ENCODE results near the gene MIXL1. TPM values are rescaled to one million over a fixed set of nuclear protein-coding genes. Genes with fewer than 3 reads are reported as not detected.

Gene MIXL1
- total and polyA plus RNA-seq, 2 of the 13 experiments (the other 11 are each of a cell fraction or from before 2014, with no cell fraction given) = 7.6 to 18.5 TPM

DNA sequence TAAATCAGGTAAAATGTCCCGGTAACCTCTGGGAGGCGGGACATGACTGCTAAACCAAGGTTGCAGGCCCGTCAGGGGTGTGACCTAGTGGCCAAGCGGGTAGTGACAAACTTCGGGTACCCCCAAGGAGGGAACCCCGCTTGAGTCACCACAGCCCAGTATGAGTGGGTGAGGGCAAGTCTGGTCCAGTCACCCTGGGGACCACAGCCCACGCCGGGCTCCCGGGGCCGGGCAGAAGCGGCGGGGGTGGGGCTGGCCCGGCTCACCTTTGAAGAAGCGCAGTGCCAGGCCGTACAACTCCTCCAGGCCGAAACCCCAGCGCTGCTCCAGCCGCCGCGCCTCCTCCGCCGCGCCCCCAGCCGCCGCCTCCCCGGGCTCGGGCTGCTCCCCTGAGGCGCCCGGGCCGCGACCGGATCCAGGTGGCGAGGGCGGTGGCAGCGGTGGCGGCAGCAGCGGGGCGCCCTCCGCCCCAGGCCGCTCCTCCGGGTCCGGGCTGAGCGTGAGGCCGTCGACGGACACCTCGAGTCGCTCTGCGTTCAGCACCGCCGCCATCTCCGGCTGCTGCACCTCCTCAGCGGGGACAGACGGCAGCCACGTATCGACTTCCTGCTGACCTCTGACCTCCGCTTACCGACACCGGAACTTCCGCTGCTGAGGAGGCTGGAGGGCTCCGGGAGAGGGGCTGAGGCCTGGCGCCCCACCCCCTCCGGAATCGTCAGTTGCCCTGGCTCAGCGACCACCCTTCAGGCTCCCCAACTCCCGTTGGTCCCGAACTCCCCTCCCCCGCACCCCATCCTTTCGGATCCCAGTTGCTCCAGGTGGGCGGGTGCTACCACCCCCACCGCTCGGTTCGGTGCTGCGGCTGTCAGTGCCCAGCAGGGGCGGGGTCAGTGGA, 37.1 kb upstream of the MIXL1 start, which contains the start of gene ACBD3 (continued):
- TF ChIP-seq, protein P1, sequence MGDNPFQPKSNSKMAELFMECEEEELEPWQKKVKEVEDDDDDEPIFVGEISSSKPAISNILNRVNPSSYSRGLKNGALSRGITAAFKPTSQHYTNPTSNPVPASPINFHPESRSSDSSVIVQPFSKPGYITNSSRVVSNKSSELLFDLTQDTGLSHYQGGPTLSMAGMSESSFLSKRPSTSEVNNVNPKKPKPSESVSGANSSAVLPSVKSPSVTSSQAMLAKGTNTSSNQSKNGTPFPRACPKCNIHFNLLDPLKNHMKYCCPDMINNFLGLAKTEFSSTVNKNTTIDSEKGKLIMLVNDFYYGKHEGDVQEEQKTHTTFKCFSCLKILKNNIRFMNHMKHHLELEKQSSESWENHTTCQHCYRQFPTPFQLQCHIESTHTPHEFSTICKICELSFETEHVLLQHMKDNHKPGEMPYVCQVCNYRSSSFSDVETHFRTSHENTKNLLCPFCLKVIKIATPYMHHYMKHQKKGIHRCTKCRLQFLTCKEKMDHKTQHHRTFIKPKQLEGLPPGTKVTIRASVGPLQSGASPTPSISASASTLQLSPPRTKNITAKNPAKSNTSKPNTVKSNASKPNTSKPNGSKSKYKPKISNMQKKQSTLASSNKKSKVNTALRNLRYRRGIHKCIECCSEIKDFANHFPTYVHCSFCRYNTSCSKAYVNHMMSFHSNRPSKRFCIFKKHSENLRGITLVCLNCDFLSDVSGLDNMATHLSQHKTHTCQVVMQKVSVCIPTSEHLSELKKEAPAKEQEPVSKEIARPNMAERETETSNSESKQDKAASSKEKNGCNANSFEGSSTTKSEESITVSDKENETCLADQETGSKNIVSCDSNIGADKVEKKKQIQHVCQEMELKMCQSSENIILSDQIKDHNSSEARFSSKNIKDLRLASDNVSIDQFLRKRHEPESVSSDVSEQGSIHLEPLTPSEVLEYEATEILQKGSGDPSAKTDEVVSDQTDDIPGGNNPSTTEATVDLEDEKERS (CRISPR knock-in tag; IDR thresholded peaks at IDR 0.05) = 0 out of 2 replicates have a peak, but pooled peaks have one; percentile 43
- TF ChIP-seq RXRB (CRISPR knock-in tag; IDR thresholded peaks at IDR 0.05; ENCODE audit: borderline replicate concordance) (peak; percentile 61; the same call in 1 of the 2 replicates), GATA4 (IDR thresholded peaks at IDR 0.05; ENCODE audit: borderline replicate concordance, low read depth) (0 out of 2 replicates have a peak, but pooled peaks have one; percentile 14), ZSCAN21 (CRISPR knock-in tag; IDR thresholded peaks at IDR 0.05; ENCODE audit: borderline replicate concordance) (peak; percentile 91; the same call in 1 of the 2 replicates), HMG20B (CRISPR knock-in tag; conservative IDR thresholded peaks at IDR 0.05) (0 out of 2 replicates have a peak, but pooled peaks have one; percentile 58), CREB3 (CRISPR knock-in tag; IDR thresholded peaks at IDR 0.05) (no peak), ATM (IDR thresholded peaks at IDR 0.05; ENCODE audit: borderline replicate concordance) (no peak), DMAP1 (CRISPR knock-in tag; IDR thresholded peaks at IDR 0.05) (peak; percentile 96), MYC (CRISPR knock-in tag; IDR thresholded peaks at IDR 0.05; ENCODE audit: borderline replicate concordance) (peak; percentile 61), GZF1 (CRISPR knock-in tag; IDR thresholded peaks at IDR 0.05) (peak; percentile 52; the same call in 1 of the 2 replicates), NFE2 (CRISPR knock-in tag; IDR thresholded peaks at IDR 0.05) (no peak), ZNF724P (CRISPR knock-in tag; IDR thresholded peaks at IDR 0.05; ENCODE audit: borderline replicate concordance) (0 out of 2 replicates have a peak, but pooled peaks have one; percentile 11), ZFY (CRISPR knock-in tag; IDR thresholded peaks at IDR 0.05) (peak; percentile 90)
- TF ChIP-seq, protein P2, sequence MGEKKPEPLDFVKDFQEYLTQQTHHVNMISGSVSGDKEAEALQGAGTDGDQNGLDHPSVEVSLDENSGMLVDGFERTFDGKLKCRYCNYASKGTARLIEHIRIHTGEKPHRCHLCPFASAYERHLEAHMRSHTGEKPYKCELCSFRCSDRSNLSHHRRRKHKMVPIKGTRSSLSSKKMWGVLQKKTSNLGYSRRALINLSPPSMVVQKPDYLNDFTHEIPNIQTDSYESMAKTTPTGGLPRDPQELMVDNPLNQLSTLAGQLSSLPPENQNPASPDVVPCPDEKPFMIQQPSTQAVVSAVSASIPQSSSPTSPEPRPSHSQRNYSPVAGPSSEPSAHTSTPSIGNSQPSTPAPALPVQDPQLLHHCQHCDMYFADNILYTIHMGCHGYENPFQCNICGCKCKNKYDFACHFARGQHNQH (CRISPR knock-in tag; IDR thresholded peaks at IDR 0.05) = peak; percentile 37; the same call in 1 of the 2 replicates
- TF ChIP-seq, protein P3, sequence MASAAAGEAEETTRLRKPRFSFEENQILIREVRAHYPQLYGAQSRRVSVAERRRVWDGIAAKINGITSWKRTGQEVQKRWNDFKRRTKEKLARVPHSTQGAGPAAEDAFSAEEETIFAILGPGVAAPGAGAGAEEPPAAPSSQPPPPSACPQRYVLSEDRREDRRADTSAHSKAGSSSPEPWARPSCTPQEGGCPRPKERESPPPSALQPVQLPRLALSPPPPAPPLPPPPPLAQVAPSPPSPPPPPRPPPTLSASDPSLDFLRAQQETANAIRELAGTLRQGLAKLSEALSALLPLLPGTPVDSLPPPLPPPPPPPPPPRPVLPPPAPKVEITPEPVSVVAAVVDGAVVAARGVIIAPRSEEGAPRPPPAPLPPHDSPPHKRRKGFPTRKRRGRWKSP (CRISPR knock-in tag; IDR thresholded peaks at IDR 0.05) = peak; percentile 75; the same call in 1 of the 2 replicates
